ENCODE measurements around the gene MIB2.

Gene MIB2

GRCh38 chr1:1598720-1599029 is 16.6 kb upstream of the MIB2 start:
- no peak for DNase-seq

- DNase-seq, result peak; percentile 32 to 44
Observed at GRCh38 chr1:1599030-1599934, 16.0 kb upstream of the MIB2 start.

- no peak for DNase-seq
Observed at GRCh38 chr1:1599935-1600860, 15.1 kb upstream of the MIB2 start, which contains the start of gene FNDC10. TSS of gene FNDC10 (minus strand) at chr1:1600135. CDS start at chr1:1600015, 120 bp downstream.

GRCh38 chr1:1600861-1601563 is 14.3 kb upstream of the MIB2 start:
- no peak for DNase-seq

- DNase-seq, result no peak
Observed at GRCh38 chr1:1601564-1602303, 13.6 kb upstream of the MIB2 start.

GRCh38 chr1:1602304-1602967 is 12.9 kb upstream of the MIB2 start:
- no peak for DNase-seq

DNA sequence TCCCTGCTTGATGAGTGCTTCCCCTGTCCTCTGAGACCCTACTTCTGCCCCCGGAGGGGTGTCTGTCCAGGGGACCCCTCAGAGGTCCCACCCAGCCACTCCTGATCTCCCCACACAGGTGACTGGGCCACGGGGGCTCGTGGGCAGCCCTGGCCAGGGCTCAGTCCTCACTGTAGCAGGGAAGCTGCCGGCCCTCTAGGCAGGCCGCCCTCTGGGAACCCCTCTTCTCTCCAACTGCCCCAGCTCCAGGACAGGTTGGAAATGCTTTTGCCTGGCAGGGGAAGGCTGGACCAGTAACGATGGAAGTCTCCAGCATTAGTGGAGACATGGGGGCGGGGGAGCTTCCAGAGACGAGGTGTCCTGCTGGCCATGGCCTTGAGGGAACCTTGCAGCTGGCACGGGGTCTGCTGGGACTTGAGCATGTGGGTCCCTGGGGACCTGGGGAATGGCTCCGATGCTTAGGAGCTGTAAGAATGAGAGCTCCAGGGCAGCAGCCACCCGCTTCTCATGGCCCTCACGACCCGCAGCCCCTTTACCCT is 12.3 kb upstream of the MIB2 start:
- no peak for DNase-seq

DNA sequence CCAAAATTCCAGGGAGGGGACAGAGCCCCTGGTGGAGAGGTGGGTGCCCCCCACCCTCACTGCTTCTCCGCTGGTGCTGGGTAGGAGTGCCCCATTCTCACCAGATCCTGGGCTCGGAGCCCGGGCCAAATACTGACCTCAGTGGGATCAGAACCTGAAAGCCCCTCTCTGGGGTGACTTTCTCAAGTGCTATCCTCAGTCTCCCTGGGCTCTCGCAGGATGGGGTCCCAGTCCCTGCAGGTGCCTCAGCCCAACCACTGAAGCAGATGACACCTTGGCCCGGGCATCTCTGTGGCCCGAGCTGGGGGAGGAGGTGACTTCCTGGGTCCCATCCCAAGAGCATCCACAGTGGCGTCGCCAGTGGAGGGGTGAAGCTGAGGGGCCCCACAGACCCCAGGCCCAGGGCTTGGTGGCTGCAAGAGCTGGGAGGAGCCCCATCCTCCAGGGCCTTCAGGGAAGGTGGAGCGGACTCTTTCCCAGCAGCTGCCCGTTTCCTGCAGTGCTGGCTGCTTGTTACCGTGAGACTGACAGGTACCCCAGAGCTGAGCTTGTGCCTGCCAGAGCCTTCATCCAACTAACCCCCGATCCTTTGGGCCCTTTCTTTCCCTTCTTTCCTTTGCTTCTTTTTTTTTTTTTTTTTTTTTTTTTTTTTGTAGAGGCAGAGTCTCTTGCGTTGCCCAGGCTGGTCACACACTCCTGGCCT is 11.5 kb upstream of the MIB2 start:
- no peak for DNase-seq

DNA sequence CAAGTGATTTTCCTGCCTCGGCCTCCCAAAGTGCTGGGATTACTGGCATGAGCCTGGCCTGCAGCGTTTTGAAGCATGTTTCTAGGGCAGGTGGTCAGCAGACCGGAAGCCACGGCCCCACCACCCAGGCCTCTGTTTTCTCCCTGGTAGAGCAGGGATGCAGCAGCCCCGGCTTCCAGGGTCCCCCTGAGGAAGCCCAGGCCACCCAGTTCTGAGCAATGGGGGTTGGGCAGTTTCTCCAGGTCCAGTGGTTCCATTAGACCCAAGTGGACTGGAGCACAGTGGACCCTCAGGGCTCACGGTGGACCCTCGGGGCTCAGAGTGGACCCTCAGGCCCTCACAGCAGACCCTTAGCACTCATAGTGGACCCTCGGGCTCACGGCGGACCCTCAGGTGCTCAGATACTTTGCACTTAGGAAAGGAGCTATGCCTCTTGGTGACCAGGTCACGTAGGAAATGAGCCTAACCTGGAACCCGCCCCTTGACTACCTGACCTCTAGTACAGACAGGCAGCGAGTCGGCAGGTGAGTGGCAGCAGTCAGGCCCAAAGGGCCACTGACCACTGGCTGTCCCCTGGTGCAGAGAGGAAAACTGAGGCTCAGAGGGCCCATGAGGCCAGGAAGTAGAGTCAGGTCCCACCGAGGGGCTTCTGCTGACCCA is 10.8 kb upstream of the MIB2 start:
- DNase-seq, result no peak

- DNase-seq, result no peak
Observed at GRCh38 chr1:1605034-1605591, 10.2 kb upstream of the MIB2 start.

DNA sequence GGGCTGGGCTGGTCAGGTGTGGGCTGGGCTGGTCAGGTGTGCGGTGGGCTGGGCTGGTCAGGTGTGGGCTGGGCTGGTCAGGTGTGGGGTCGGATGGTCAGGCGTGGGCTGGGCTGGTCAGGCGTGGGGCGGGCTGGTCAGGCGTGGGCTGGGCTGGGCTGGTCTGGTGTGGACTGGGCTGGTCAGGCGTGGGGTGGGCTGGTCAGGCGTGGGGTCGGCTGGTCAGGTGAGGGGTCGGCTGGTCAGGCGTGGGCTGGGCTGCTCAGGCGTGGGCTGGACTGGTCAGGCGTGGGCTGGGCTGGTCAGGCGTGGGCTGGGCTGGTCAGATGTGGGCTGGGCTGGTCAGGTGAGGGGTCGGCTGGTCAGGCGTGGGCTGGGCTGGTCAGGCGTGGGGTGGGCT is 9.6 kb upstream of the MIB2 start:
- no peak for DNase-seq

GRCh38 chr1:1606232-1606631 is 9.1 kb upstream of the MIB2 start:
- DNase-seq, result no peak

- DNase-seq, result no peak
Observed at GRCh38 chr1:1609822-1610485, 5.3 kb upstream of the MIB2 start.

GRCh38 chr1:1610796-1611195 is 4.5 kb upstream of the MIB2 start:
- DNase-seq, result no peak

GRCh38 chr1:1612104-1612400 is 3.2 kb upstream of the MIB2 start:
- no peak for DNase-seq

- no peak for DNase-seq
Observed at GRCh38 chr1:1613509-1614082, 1.7 kb upstream of the MIB2 start.

- DNase-seq, result peak; percentile 61 to 73
Observed at GRCh38 chr1:1614204-1614953, 921 bp upstream of the MIB2 start.

- no peak for DNase-seq
Observed at GRCh38 chr1:1614954-1615255, 395 bp upstream of the MIB2 start.

Measured in CD4-positive, alpha-beta T cell treated with Interleukin-1 beta for 1 hour (primary cell).